Inferior parietal cortex (tissue), 1 donor: Measurements from ENCODE around the gene SGMS1.
"Not testable (repeated sequence)": the region's sequence is repeated elsewhere in the genome, so short reads cannot be mapped to it uniquely, and the experiment has no call there.

Experiments
- DNase-seq: peaks from one replicate; pipeline ENCODE4 v3.0.0-alpha.2; 2016; ENCODE audit errors: extremely low spot score

SGMS1 gene

DNA sequence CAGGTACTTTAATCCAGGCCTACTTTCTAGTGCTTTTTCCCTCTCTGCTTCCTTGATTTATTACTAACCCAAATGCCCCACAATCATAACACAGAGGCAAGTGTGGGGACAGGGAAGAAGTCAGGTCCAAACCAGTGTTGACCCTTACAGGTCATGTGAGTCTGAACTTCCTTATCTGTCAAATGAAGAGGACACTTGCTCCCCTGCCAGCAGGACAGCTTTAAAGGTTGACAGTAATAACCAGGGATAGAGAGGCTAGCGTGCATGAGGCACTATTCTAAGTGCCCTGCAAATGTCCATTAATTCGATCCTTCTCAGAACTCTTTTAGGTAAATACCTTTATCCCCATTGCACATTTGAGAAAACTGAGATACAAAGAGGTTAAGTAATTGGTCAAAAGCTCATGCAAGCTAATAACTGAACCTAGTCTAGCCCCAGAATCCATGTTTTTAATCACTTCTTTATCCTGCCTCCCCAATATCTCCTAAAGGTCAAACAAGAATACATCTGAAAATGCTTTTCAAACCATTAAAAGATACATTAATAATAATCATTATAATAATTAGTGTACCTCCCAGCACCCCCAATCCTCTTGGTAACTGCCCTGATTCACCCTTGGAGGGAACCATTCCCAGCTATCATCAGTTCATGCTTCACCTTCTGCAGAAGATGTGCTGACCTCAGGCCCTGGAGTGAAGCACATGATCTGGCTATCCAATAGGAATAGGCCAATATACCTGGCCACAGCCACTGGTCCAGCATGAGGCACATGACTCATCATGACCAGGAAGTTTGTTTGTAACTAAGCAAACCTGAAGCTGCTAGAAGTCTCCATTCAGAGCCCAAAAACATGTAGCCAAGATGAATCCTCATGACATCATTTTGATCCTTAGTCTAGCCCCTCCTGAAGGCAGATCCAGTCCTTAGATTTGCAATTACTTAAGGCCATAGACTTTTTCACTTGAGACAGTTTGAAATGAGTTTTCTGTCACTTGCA is 40.7 kb downstream of the SGMS1 start:
- DNase-seq = no peak

GRCh38 chr10:50582046-50582445 is 41.7 kb downstream of the SGMS1 start:
- no peak for DNase-seq

- no peak for DNase-seq
These were observed 43.4 kb downstream of the SGMS1 start for GRCh38 chr10:50580262-50580891.

DNA sequence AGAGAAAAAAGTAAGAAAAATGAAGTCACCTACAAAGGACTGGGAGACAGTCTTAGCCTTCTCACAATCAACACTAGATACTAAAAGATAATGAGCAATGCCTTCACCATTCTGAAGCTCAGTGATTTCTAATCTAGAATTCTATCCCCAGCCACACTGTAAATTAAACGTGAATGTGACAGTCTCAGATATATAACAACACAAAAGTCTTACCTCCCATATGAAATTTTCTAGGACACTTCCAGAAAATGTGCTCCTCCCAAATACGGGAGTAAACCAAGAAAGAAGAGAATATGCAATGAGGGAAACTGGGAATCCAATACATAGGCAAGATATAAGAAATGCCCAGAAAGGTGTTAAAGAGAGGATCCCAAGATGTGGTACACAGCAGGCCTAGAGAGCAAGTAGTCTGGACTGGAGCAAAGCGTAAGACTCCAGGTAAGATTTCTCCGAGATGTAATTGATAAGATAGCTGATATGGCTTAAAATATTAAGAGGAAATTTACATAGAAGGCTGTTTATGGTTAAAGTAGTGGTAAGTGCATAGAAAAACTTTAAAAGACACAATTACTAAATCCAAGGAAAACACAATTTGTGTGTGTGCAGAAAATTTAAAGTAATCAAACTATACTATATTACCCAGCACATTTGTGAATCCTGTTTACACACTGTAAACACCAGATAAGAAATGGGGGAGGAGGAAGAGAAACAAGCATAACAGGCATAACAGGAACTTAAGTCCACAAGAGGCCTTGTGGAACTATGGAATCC is 44.1 kb downstream of the SGMS1 start:
- no peak for DNase-seq

- DNase-seq = no peak
These were observed 44.8 kb downstream of the SGMS1 start for GRCh38 chr10:50578949-50579348.

DNA sequence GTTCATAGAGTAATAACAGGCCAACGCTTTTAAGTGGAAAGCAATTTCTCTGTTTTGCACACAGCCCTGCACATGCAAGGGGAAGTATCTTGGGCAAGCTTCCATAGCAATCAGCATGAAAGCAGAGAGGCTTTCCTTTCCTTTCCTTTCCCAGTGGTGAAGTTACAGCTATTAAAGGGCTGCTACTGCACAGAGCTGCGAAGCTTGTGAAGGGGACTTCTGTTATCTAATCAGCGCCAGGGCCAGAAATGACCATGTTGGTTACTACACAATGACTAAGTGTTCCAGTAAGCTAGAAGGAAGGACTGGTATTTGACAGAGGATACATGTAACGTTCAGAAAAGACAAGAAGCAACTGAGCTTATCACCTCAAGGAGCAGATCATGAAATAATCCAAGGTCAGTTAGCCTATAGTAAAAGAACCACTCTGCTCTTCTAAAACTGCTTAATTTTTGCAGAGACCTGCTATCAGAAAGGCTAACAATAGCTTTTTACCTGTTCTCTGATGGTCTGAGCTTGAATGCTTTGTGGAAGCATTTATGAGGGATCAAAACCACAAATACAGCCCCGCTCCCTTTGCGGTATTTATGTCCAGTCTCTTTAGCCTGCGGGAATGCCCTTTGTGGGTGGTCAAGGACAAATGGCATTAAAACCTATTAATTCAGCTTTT is 45.9 kb downstream of the SGMS1 start:
- peak; percentile 73 for DNase-seq

- no peak for DNase-seq
These were observed 46.7 kb downstream of the SGMS1 start for GRCh38 chr10:50577010-50577409.

DNA sequence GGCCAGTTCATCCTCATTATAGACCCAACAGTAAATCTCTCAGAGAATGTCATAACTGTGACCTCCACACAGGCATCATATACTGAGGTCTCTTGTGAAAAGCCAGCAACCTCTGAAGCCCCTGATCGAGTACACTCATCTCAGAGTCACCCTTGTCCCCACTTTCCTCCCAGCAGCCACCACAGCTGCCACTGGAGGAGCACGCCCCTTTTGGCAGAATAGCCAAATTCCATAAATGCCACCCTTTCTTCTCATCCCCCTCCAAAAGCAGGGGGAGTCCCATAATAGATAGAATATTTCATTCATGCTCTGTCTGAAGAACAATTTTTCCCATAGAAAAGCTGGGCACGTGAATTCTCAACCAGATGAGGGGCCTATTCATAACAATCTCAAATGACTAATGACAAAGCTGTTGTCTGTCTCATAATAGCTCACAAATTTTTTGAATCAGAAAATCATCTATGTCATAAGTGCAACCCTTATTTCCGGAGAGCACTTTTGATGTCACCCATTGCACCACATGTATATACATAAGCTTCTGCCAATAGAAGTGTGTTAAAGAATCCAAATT is 47.4 kb downstream of the SGMS1 start:
- peak; percentile 87 for DNase-seq

DNA sequence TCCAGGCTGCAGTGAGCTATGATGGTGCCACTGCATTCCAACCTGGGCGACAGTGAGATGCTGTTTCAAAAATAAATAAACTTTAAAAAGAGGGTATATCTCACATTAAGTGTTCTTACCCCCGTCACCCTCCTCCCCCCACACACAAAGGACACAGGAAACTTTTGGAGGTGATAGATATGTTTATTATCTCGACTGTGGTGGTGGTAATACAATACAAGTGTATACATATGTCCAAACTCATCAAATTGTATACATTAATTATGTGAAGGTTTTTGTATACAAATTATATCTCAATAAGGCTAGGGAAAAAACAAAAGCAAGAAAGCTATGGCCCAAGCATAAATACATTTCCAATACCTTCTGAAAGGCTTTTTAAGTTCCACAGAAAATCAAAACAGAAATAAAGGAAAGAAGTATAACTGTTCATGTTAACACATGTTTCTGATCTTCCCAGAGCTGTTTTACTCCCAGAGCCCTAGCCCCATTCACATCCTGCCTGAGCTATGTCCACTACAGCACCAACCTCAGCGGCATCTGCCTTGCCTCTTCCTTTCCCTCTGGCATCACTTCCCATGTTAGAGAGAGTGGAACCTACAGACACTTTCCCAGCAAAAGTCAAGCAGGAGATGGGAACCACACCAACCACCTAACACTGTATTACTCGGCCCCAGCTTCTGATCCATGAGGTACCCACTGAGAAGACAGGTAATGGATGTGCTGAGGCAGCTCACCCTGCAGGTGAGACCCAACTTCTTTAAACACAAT is 48.1 kb downstream of the SGMS1 start:
- DNase-seq = no peak

- no peak for DNase-seq
These were observed 48.8 kb downstream of the SGMS1 start for GRCh38 chr10:50574931-50575330.

DNA sequence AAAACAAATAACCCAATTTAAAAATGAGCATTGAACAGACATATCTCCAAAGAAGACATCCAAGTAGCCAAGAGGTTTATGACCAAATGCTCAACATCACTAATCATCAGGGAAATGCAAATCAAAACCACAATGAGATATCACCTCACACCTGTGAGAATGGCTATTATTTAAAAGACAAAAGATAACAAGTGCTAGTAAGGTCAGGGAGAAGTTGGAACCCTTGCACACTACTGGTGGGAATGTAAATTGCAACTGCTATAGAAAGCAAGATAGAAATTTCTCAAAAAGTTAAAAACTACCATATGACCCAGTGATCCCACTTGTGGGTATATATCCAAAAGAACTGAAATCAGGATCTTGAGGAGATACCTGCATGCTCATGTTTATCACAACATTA is 49.5 kb downstream of the SGMS1 start:
- DNase-seq = no peak

- no peak for DNase-seq
These were observed 51.7 kb downstream of the SGMS1 start for GRCh38 chr10:50572017-50572491.

GRCh38 chr10:50568750-50569149 is 55.0 kb downstream of the SGMS1 start:
- DNase-seq = not testable (repeated sequence)

- DNase-seq = no peak
These were observed 56.4 kb downstream of the SGMS1 start for GRCh38 chr10:50567384-50567783.

DNA sequence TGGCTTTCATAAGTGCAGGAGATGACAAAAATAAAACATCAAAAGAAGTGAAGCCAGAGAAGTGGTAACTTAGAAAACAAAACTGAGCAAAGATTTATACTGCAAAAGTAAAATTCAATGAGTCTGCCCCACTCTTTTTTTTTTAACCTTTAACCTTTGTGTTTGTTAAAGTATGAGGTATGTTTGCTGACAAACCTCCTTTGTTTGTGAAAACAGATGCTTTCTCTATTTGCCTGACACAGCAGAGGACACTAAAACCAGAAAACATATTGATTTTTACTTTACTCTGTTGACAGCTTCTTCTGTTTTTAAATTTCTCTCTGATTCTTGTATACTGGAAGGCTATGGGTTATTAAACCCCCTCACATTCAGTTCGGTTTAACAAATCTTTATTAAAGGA is 57.6 kb downstream of the SGMS1 start:
- no peak for DNase-seq

- DNase-seq = no peak
These were observed 58.3 kb downstream of the SGMS1 start for GRCh38 chr10:50565301-50566083.

GRCh38 chr10:50563906-50564305 is 59.9 kb downstream of the SGMS1 start:
- DNase-seq = no peak

GRCh38 chr10:50561816-50562215 is 61.9 kb downstream of the SGMS1 start:
- no peak for DNase-seq

- DNase-seq = peak; percentile 67
These were observed 62.5 kb downstream of the SGMS1 start for GRCh38 chr10:50561266-50561665.

DNA sequence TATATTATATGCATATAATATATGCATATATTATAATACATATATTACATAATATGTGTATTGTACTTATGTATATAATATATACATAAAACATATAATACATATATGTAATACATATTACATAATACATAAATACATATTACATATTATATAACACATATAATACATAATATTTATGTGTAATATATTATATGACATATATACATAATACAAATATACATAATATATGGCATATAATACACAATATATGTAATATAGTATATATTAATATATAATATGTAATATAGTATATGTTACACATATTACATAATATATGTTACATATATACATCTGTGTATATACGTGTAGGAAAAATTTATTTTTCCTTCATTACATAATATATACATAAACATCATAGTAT is 63.4 kb downstream of the SGMS1 start:
- DNase-seq = no peak
